Measurements from ENCODE around the gene BCS1L. TPM values are rescaled to one million over a fixed set of nuclear protein-coding genes. Genes with fewer than 3 reads are reported as not detected.

Gene BCS1L
- polyA plus RNA-seq, 1 of the 3 experiments (the other 2 are of a cell fraction): 47.5 TPM

DNA sequence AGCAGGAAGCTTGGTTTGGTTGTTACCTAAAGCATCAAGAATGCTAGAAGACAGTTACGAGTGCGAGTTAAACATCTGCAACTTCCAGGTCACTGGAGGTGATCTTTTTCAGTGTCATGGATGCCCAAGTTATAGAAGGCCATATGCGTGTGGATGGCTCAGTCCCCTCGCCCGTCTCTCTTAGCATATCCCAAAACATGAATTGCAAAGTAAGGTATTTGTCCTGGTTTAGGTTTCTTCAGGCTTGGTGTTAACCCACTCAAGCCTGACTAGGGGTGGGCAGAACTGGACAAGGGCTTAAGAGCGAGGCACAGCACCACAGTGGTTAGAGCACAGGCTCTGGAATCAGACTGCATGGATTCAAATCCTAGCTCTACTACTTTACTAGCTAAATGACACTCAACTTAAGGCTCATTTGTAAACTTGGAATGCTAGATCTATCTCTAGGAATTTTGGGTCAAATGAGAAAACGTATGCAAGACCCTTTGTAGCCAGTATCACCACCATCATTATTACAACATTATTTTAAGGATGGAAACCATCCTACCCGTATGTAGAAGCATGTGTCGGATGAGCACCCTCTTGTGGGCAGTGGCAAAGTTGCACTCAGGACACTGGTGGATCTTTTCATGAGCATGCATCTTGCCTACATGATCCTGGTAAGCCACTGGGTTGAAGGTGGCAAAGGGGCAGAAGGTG is 11.2 kb upstream of the BCS1L start:
- peaks cover 38 to 83% of the 10 kb centered on the region in 2 experiments for H3K36me3 ChIP-seq (replicated peaks in 1 of 2; ENCODE audit: control insufficient read depth in 1 of 2, insufficient read depth in 2 of 2, low read length in 1 of 2)
- no peaks in the 10 kb centered on the region for H3K9me3 ChIP-seq
- H3K79me2 ChIP-seq (ENCODE audit: insufficient read depth): peaks cover 5% of the 10 kb centered on the region
- H3K27ac ChIP-seq (ENCODE audit: low read depth in 2 of 2, low read length in 1 of 2): no peak overlapping the region; a peak in 1 of 4 replicates
- ChIA-PET CTCF (interaction anchor here (0.6 to 3.7 kb wide), 35 partner anchors 10 to 373 kb away, joined by 3 to 36 read pairs (median 4); partner anchors contain the start of genes BCS1L, PLCD4 and ZNF142), POLR2A (no interaction called here)
- no peaks in the 10 kb centered on the region for H3K9me2 ChIP-seq
- WGBS (ENCODE audit: low lambda C conversion rate): 64% methylated on average over 8 of the region's 9 CpGs
- no peak overlapping the region for H3K9ac ChIP-seq
- H4K20me1 ChIP-seq (ENCODE audit: insufficient read depth): no peaks in the 10 kb centered on the region
- peak; percentile 76 for DNase-seq
- TF ChIP-seq CTCF (IDR thresholded peaks at IDR 0.05) (peak; percentile 88), TAF1 (IDR thresholded peaks at IDR 0.05; ENCODE audit: borderline replicate concordance, low read depth, low read length) (no peak), TEAD4 (IDR thresholded peaks at IDR 0.05; ENCODE audit: borderline replicate concordance, insufficient read depth) (no peak), CHD2 (IDR thresholded peaks at IDR 0.05; ENCODE audit: low read length, partially characterized antibody) (peak; percentile 24), RCOR1 (IDR thresholded peaks at IDR 0.05; ENCODE audit: low read length) (0 out of 2 replicates have a peak, but pooled peaks have one; percentile 13), RAD21 (IDR thresholded peaks at IDR 0.05; ENCODE audit: low read length) (peak; percentile 85), SMC3 (IDR thresholded peaks at IDR 0.05; ENCODE audit: low read depth, low read length) (peak; percentile 75)
- TF ChIP-seq, protein P1, sequence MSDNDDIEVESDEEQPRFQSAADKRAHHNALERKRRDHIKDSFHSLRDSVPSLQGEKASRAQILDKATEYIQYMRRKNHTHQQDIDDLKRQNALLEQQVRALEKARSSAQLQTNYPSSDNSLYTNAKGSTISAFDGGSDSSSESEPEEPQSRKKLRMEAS (IDR thresholded peaks at IDR 0.05; ENCODE audit: low read depth): 0 out of 2 replicates have a peak, but pooled peaks have one; percentile 25
- H3K4me3 ChIP-seq (ENCODE audit: low read depth in 2 of 2, low read length in 1 of 2): no peak overlapping the region
- H3K4me1 ChIP-seq (ENCODE audit: control insufficient read depth in 1 of 2, insufficient read depth in 2 of 2, low read depth in 1 of 2, low read length in 1 of 2): no peaks in the 10 kb centered on the region; a peak in 1 of 4 replicates
- H3K27me3 ChIP-seq (ENCODE audit: insufficient read depth): no peaks in the 10 kb centered on the region
- no peak overlapping the region for H2AFZ ChIP-seq (ENCODE audit: low read depth)
- H3K4me2 ChIP-seq: no peak overlapping the region
- H3F3A ChIP-seq (replicated peaks; ENCODE audit: insufficient read depth): peaks cover 4% of the 10 kb centered on the region

DNA sequence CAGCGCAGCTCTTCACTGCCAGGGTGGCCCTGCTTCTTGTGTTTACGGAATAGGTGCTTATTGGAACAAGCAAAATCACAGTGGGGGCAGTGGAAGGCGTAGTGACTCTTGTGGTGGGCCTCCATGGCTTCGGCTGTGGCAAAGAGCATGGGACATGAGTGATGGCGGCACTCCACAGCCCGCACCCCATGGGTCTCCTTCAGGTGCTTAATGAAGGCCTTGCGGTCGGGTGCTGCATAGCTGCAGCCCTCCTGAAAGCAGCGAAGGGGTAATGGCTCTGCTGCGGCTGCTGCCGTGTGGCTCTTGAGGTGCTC is 10.7 kb upstream of the BCS1L start:
- no peaks in the 10 kb centered on the region for H3K9me3 ChIP-seq
- H3K9ac ChIP-seq: no peak overlapping the region
- no peak overlapping the region for H3K4me3 ChIP-seq (ENCODE audit: low read depth in 2 of 2, low read length in 1 of 2)
- H3K36me3 ChIP-seq (replicated peaks in 1 of 2; ENCODE audit: control insufficient read depth in 1 of 2, insufficient read depth in 2 of 2, low read length in 1 of 2): peaks cover 43 to 78% of the 10 kb centered on the region in 2 experiments
- H2AFZ ChIP-seq (ENCODE audit: low read depth): no peak overlapping the region
- H3K27me3 ChIP-seq (ENCODE audit: insufficient read depth): no peaks in the 10 kb centered on the region
- H3K27ac ChIP-seq (ENCODE audit: low read depth in 2 of 2, low read length in 1 of 2): no peak overlapping the region
- H3K4me2 ChIP-seq: no peak overlapping the region
- no peaks in the 10 kb centered on the region; a peak in 1 of 4 replicates for H3K4me1 ChIP-seq (ENCODE audit: control insufficient read depth in 1 of 2, insufficient read depth in 2 of 2, low read depth in 1 of 2, low read length in 1 of 2)
- peaks cover 8% of the 10 kb centered on the region for H3K79me2 ChIP-seq (ENCODE audit: insufficient read depth)
- no peaks in the 10 kb centered on the region for H3K9me2 ChIP-seq
- DNase-seq: no peak
- WGBS (ENCODE audit: low lambda C conversion rate): 72% methylated on average over 8 of the region's 11 CpGs
- H3F3A ChIP-seq (replicated peaks; ENCODE audit: insufficient read depth): peaks cover 4% of the 10 kb centered on the region
- no peaks in the 10 kb centered on the region for H4K20me1 ChIP-seq (ENCODE audit: insufficient read depth)
- POLR2A ChIA-PET: no interaction called here
- CTCF ChIA-PET: interaction anchor here (0.6 to 3.7 kb wide), 20 partner anchors 10 to 373 kb away, joined by 3 to 36 read pairs (median 4); partner anchors contain the start of genes BCS1L, PLCD4 and ZNF142
- TF ChIP-seq MXI1 (IDR thresholded peaks at IDR 0.05; ENCODE audit: low read depth, low read length) (no peak), ZBTB33 (IDR thresholded peaks at IDR 0.05; ENCODE audit: borderline replicate concordance, low read depth) (no peak), GABPA (IDR thresholded peaks at IDR 0.05; ENCODE audit: low read depth) (no peak), GATA2 (CRISPR knock-in tag; IDR thresholded peaks at IDR 0.05) (no peak), TCF12 (IDR thresholded peaks at IDR 0.05) (no peak), POLR2AphosphoS5 (IDR thresholded peaks at IDR 0.05; ENCODE audit: low read depth, low read length) (no peak), FOXM1 (IDR thresholded peaks at IDR 0.05; ENCODE audit: low read depth) (no peak), EP300 (IDR thresholded peaks at IDR 0.05; ENCODE audit: borderline replicate concordance in 1 of 2, low read depth in 1 of 2, low read length in 1 of 2) (no peak), TAF1 (IDR thresholded peaks at IDR 0.05; ENCODE audit: borderline replicate concordance, low read depth, low read length) (no peak), MEF2A (IDR thresholded peaks at IDR 0.05; ENCODE audit: borderline replicate concordance, low read depth) (no peak), FOXJ3 (CRISPR knock-in tag; IDR thresholded peaks at IDR 0.05) (no peak), CTCF (IDR thresholded peaks at IDR 0.05) (no peak), RFX5 (IDR thresholded peaks at IDR 0.05; ENCODE audit: low read length) (no peak), ELF1 (IDR thresholded peaks at IDR 0.05) (no peak)
- TF ChIP-seq, protein P2, sequence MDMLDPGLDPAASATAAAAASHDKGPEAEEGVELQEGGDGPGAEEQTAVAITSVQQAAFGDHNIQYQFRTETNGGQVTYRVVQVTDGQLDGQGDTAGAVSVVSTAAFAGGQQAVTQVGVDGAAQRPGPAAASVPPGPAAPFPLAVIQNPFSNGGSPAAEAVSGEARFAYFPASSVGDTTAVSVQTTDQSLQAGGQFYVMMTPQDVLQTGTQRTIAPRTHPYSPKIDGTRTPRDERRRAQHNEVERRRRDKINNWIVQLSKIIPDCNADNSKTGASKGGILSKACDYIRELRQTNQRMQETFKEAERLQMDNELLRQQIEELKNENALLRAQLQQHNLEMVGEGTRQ (IDR thresholded peaks at IDR 0.05; ENCODE audit: borderline replicate concordance, low read depth, low read length): no peak
